ENCODE measurements around the gene KCTD8.
"Not testable (repeated sequence)": the region's sequence is repeated elsewhere in the genome, so short reads cannot be mapped to it uniquely, and the experiment has no call there.

KCTD8 gene

DNA sequence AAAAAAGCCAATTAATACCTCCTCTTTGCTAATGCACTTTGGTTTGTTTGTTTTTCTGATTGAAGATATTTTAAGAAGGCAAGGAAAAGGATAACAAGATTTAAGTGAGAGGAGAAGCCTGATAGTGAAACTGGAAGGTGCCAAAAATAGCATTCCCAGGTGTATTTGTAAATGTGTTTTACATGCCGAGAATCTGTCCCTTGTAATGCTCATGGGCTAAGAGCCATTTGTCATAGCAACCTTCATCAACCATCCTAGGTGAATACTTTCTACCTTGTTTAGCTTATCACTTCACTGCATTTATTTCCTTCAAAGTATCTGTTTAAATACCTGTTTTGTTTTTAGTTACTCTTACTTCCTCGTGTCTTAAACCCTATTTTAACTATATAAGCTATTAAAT lies 127.8 kb downstream of the KCTD8 start:
- no peak for DNase-seq

DNA sequence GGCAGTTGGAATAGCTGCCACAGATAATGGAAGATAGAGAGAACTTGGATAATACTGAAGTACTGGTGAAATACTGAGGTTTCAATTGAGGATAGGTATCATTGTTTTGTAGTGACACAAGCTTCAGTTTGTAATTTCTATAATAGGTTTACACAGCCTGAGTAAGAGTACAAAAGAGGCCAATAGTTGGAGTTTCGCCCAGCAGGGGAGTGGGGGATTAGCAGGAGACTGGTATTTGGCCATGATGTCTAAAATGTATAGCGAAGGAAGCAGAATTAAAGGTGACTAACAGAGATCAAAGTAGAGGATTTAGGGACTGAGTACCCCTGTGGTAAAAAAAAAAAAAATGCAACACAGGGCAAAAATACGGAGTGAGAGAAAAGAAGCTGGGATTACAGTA lies 129.5 kb downstream of the KCTD8 start:
- no peak for DNase-seq

DNA sequence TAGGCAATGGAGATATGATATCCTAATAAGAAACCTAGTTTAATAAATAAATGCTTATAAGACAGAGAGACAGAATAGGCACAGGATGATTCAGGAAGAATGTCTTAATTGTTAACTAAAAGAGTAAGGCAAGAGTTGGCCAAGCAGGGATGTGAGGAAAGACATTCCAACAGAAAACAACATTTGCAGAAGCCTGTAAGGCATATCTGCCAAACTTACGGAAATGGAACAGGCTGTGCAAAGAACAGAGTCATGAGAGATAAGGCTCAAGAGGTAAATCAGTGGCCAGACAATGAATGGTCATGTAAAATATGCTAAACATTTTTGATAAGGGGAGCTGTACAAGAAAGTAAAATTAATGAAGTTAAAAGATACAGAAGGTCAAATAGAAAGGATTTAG lies 134.9 kb downstream of the KCTD8 start:
- no peak for DNase-seq

DNA sequence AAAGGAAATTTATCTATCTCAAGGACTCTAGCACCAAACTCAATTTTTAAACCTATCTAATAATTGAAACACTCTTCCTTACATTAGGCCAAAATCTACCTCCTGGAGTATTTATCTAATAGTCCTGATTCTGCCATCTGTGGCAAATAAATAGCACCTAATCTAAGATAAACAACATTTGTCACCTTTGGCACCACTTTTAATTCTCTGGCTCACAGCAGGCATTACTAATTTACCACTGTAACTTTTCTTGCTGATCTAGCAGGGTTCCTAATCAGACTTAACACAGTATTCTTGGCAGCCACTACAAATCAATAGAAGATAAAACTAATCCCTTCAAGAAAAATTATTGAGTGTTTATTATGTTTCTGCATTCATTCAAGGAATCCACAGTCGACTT lies 161.1 kb downstream of the KCTD8 start:
- no peak for DNase-seq

DNA sequence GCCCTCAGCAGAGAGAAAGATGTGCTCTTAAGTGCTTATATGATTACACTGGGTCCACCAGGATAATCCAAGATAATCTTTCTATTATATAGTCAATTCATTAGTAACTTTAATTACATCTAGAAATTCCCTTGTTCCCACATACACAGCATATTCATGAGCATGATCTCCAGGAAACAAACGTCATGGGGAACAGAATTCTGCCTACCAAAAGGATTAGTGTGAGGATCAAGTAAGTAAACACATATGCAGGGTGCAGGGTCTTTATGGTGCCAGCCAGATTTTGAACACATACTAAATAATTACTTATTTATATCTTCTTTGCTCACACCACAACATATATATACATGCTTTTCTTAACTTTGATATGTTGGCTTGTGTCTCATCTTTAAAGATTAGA lies 169.1 kb downstream of the KCTD8 start:
- no peak for DNase-seq

DNA sequence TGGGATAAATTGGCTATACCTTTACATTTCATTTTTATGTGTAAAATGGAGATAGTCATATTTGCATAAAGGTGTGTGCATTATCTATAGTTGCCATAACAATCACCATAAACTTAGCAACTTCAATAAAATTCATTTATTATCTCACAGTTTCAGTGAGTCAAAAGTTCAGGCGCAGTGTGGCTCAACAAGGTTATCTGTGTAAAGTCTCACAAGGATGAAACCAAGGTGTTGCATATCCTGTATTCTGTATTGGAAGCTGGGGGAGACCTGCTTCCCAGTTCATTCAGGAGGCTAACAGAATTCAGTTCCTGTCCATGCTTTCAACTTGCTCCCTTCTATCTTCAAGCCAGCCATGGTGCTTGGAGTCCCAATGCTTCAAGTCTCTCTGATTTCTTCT lies 169.5 kb downstream of the KCTD8 start:
- no peak for DNase-seq

DNA sequence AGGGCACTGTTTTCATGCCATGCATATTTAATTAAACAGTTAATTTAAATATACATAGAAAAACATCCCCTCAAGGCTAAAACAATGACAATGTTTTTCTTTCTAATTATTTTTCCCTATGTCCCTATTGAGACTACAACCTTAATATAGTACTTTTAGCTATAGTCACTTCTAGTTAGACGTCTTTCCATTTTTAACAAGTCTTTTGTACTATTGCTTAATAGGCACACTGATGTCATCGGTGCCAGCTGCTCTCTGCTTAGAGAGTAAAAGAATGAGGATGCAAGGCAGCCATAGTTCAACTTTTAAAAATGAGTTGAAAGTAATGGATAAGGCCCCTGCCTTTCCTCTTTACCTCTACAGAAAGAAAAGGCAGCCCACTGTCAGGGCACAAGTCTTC lies 191.1 kb downstream of the KCTD8 start:
- DNase-seq, result no peak

DNA sequence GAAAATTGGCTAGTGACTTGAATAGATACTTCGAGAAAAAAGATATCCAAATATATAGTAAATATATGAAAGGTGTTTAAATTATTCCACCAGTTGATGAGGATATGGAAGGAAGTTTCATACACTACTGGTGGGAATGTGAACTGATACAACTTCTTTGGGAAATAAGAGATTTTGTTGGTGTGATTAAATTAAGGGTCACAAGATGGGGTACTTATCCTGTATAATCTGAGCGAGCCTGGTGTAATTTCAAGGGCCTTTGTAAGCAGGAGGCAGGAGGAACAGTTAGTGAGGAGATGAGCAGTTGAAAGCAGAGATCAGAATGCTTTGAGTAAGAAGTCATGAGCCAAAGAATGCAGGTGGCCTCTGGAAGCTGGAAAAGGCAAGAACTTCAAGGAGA lies 192.2 kb downstream of the KCTD8 start:
- no peak for DNase-seq

DNA sequence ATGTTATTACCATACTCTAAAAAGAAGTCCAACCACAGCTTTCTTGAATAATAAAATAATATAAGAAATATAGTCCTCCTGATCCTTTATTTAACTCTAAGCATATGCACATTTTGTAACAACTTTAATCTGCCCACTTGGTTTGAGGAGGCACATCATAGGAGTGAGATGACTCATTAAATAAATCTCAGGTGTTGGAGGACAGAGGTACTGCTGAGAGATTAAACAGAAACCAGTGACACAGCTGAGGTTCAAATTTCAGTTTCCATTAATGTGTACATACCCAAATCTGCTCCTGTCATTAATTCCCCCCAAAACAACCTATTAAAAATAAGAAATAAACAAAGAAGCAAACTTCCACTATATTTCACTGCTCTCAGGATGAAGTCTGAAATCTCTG lies 211.0 kb downstream of the KCTD8 start:
- no peak for DNase-seq

DNA sequence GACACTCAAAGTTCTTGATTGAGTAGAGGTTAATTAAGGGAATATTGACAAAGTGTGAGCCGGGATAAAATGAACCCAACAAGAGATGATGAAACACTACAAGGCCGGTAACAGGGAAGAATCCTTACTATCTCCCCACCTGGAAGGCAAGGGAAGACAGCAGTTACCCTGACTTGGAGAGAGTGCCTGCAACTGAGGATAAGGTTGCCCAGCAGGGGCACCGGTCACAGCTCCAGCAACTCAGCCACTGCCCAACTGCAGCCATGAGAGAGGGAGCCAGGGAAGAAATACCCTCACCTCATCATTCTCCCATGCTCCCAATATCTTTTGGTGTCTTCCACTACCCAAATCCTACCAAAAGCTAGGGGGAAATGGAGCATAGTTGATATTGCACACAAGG lies 212.7 kb downstream of the KCTD8 start:
- DNase-seq, result no peak

DNA sequence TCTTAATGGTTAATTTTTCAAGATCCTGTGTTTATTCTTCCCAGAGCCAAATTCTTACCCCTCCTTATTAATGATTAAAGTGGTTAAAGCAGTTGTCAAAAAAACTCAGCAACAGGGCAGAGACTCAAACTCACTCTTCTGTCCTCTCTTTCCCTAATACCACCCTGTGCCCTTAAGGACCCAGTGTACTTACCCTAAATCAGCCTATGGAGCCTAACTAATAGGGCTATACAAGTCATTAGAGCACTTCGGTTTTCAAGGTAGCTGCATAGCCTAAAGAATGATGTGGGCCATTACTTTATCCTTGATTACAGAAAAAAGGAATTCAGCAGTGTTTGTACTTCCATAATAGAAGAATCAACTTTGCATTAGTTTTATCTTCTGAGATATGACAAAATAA lies 216.3 kb downstream of the KCTD8 start:
- DNase-seq, result no peak

DNA sequence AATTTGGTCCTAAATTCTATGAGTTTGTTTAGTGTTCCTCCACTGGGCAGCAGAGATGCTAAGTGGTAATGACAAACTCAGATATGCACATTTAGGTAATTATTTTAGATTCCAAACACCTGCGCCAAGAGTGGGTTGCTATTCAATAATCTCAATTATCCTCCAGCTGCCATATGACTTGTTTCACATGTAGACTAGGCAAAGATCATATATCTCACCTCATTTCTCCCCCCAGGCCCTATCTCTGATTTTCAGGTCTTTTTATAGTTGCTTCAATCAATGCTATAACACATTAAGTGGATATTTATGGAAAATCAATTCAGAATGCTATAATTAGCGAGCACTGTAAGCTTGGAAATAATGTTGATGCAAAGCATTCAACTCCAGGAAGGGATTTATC lies 217.6 kb downstream of the KCTD8 start:
- no peak for DNase-seq

DNA sequence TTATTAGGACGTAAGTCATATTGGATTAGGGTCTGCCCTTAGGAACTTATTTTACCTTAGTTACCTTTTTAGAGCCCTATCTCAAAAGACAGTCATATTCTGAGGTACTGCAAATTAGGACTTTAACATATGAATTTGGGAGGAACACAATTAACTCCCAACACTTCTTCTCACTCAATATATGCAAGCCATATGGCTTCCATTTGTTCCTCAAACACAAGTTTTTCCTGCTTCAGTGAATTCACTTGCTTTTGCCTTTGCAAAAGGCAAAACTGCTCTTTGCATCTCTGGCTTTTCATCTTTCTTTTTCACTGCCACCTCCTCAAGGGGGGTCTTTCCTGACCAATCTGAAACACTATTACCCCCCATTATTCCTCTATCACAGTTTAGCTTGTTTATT lies 220.3 kb downstream of the KCTD8 start:
- no peak for DNase-seq

DNA sequence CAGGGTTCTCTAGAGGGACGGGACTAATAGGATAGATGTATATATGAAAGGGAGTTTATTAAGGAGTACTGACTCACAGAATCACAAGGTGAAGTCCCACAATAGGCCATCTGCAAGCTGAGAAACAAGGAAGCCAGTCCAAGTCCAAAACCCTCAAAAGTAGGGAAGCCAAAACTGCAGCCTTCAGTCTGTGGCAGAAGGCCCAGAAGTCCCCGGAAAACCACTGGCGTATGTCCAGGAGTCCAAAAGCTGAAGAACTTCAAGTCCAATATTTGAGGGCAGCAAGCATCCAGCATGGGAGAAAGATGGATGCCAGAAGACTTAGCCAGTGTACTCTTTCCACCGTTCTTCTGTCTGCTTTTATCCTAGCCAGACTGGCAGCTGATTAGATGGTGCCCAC lies 227.2 kb downstream of the KCTD8 start:
- DNase-seq, result no peak

DNA sequence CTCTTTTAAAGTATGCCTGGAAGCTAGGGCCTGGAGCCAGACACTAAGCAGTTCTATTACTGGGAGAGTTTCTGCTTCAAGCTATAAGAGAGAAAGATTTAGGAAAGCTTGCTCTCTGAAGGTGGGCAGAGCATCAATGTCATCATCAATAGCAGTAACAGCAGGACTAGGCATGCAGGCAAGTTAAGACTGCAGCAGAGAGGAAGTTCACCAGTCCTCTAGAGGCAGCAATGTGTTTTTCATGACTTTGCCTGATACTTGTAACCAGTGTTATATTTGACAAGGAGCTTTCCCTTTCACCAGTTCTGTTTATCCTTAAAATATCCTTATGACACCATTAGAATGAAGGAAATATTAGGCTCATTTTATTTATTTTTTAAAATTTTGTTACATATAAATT lies 237.9 kb downstream of the KCTD8 start:
- DNase-seq, result no peak

DNA sequence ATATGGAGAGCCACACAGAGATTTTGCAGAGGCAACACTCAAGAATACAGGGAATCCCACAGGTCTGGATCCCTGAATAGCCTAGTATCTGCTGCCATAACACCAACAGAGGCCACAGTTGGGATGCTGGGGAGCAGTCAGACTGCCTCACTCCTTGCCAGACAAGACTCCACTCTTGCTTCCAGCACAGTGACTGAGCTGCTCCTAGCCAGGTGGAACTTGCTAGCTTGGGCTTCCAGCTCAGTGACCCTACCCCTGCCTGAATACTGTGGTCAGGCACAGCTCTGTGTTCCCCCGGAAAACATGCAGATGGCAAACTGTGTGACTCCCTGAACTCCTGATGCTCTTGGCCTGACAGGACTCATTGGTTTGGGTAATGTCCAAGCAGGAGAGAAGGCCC lies 251.8 kb downstream of the KCTD8 start:
- no peak for DNase-seq

DNA sequence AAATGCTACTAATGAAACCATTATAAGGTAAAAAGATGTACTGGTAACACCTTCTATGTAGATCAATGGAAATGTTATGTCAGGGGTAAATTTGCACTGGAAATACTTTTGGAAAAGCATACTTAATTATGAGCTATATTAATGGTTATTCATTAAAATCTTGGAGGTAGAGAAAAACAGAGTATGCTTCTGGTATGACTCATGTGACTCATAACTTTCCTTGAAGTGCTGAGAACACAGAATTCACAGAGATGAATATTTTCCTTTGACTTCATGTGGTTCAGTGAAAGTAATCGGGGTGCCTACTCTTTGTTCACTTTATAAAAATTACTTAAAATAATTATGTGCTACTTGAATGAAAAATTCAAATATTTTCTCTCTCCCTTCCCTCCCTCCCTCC lies 254.2 kb downstream of the KCTD8 start:
- no peak for DNase-seq

DNA sequence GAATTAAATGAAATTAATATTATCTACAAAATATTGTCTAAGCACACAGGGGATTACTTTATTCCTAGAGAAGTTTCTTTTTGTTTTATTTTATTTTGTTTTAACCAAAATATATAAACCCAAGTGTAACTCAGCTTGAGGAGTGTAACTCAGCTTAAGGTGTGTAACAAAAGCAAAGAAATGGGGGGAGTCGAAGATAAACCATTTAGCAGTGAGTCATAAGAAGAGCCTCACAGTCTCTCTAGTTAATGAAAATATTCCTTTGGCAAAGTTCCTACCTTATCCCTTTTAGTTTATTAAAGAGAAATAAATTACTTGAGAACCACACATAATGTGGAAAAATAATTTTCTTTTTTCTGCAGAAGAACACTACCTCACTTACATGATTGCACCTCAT lies 261.8 kb downstream of the KCTD8 start:
- no peak for DNase-seq

DNA sequence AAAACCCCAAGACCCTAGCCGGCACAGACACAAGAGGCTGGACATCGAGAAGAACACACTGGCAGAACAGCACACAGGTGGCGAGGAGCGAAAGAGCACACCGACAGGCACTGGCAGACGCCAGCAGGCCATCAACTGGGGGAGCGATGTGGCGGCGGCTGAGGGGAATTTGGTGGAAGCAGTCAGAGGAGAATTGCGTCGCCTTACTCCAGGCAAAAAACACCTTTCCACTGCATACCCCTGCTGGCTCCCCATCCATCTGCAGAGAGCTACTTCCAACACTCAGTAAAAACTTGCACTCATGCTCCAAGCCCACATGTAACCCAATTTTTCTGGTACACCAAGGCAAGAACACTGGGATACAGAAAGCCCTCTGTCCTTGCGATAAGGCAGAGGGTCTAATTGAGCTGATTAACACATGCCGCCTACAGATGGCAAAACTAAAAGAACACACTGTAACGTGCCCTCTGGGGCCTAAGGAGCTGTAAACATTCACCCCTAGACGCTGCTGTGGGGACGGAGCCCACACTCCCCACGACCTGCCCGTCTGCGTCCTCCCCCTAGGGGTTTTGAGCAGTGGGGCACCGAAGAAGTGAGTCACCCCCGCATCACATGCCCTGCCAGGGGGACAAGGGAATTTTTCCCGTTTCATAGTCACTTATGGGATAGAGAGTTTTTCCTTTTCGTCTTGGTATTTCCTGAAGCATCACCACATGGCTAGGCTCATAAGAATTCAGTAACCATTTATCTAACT lies 262.3 kb downstream of the KCTD8 start:
- DNase-seq, result no peak

DNA sequence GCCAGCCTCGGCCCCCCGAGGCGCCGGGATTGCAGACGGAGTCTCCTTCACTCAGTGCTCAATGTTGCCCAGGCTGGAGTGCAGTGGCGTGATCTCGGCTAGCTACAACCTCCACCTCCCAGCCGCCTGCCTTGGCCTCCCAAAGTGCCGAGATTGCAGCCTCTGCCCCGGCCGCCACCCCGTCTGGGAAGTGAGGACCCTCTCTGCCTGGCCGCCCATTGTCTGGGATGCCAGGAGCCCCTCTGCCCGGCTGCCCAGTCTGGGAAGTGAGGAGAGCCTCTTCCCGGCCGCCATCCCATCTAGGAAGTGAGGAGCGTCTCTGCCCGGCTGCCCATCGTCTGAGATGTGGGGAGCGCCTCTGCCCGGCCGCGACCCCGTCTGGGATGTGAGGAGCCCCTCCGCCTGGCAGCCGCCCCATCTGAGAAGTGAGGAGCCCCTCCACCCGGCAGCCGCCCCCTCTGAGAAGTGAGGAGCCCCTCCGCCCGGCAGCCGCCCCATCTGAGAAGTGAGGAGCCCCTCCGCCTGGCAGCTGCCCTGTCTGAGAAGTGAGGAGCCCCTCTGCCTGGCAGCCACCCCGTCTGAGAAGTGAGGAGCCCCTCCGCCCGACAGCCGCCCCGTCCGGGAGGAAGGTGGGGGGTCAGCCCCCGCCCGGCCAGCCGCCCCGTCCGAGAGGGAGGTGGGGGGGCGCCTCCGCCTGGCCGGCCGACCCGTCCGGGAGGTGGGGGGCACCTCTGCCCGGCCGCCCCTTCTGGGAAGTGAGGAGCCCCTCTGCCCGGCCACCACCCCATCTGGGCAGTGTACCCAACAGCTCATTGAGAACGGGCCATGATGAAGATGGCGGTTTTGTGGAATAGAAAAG lies 266.9 kb downstream of the KCTD8 start:
- DNase-seq, result not testable (repeated sequence)

DNA sequence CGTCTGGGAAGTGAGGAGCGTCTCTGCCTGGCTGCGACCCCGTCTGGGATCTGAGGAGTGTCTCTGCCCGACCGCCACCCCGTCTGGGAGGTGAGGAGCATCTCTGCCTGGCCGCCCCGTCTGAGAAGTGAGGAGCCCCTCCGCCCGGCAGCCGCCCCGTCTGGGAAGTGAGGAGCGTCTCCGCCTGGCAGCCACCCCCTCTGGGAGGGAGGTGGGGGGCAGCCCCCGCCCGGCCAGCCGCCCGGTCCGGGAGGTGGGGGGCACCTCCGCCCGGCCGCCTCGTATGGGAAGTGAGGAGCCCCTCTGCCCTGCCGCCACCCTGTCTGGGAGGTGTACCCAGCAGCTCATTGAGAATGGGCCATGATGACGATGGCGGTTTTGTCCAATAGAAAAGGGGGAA lies 280.8 kb downstream of the KCTD8 start:
- DNase-seq, result not testable (repeated sequence)

DNA sequence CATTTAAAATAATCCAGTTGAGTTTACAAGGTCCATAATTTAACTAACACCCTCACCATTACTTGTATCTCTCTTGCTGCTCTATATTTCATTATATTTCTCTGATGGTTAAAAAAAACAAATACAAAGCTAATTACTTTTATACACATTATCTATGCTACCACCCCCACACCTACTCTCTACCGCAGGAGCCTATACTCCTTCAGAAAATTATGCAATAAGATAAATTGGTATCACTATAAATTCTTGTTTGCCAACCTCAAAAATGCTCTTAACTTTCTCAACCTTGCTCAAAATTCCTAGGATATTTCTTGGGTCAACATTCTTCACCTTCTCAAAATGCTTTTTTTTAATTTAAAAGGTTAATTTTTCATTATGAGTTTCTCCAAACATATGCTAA lies 282.7 kb downstream of the KCTD8 start:
- no peak for DNase-seq

DNA sequence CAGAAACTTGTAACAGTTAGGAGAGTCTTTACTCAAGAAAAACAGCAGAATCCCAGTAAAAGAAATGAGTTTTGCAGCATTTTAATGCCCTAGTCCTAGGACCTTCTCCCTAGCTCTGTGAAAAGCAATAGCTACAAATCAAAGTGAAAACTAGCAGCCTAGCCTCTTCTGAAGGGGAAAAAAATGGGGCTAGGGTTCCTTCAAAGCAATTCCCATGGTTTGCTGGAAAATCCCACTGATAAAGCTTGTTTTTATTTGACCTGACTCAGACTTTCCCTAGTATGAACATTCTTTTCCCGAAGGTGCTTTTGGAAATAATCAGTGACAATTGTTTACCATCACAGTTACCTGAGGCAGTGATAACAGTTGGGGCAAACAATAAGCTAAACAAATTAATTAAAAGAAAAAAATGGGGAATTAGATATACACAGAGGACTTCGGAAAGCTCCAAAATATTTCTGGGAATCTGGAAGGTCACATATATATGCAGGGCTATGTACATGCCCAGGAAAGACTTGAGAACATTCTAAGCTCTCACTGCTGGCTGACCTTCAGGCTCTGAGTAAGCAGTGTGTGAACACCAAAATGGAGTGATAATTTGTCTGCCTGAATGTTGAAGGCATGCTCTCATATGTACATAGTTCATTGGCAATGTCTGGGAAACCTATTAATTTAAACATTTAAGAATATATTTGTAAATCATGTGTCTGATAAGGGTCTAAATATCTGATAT lies 285.9 kb downstream of the KCTD8 start:
- no peak for DNase-seq

DNA sequence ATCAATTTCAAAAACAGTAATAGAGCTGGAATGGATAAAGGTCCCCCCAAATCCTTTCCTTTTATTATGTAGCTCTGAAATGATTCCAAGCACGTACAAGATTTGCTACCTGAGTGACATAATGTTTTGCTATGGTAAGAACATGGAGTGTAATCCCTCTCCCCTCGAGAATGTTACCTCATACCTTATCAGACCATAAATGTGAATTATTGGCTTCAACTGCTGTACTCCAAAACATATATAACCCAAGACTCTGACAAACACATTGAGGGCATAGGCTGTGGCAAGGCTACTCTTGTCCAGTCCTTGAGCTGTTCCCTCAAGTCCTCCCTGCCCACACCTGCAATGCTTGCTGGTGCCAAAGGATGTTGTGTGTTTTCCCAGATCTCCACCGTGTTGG lies 286.9 kb downstream of the KCTD8 start:
- no peak for DNase-seq

Measured in NCI-H1436 treated with DMSO at 0.1 percent for 48 hours (cell line).